Suprapubic skin (tissue), 3 donors: ENCODE data around the gene MTIF3.

Experiments
- EP300 ChIP-seq: sonication (generic); formaldehyde crosslinking; IDR thresholded peaks from one replicate; pipeline ENCODE4 v1.6.1; 2017; ENCODE audit warnings: antibody characterized with exemption
- POLR2A ChIP-seq, 2 donors: fragments of 450-650 bp; IDR thresholded peaks; one replicate each; pipeline ENCODE4 v1.6.1; 2017; ENCODE audit warnings: antibody characterized with exemption in 2 of 2, mild to moderate bottlenecking in 2 of 2, moderate library complexity in 2 of 2
- TF ChIP-seq, protein P1 (sequence below), 2 donors: fragments of 200-600 bp in 1 of 2; fragments of 450-650 bp in 1 of 2; sonication (generic) in 1 of 2; IDR thresholded peaks; one replicate each; pipeline ENCODE4 v1.5.1; 2016 to 2019; ENCODE audit warnings: antibody characterized with exemption in 2 of 2, mild to moderate bottlenecking in 1 of 2, moderate library complexity in 1 of 2

- TF ChIP-seq, protein P1, sequence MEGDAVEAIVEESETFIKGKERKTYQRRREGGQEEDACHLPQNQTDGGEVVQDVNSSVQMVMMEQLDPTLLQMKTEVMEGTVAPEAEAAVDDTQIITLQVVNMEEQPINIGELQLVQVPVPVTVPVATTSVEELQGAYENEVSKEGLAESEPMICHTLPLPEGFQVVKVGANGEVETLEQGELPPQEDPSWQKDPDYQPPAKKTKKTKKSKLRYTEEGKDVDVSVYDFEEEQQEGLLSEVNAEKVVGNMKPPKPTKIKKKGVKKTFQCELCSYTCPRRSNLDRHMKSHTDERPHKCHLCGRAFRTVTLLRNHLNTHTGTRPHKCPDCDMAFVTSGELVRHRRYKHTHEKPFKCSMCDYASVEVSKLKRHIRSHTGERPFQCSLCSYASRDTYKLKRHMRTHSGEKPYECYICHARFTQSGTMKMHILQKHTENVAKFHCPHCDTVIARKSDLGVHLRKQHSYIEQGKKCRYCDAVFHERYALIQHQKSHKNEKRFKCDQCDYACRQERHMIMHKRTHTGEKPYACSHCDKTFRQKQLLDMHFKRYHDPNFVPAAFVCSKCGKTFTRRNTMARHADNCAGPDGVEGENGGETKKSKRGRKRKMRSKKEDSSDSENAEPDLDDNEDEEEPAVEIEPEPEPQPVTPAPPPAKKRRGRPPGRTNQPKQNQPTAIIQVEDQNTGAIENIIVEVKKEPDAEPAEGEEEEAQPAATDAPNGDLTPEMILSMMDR (IDR thresholded peaks at IDR 0.05), result no peak
- TF ChIP-seq POLR2A (IDR thresholded peaks at IDR 0.05) (no peak), EP300 (no peak)
Observed at GRCh38 chr13:27474751-27475268, 24.4 kb upstream of the MTIF3 start.
